A549 (cell line): ENCODE data around the gene GUCA2A. TPM values are rescaled to one million over a fixed set of nuclear protein-coding genes. Genes with fewer than 3 reads are reported as not detected.

Experiments
- ATAC-seq, 2 experiments: fragments of 200-7000 bp in 1 of 2; fragments of >200 bp in 1 of 2; cut with Nextera tagmentation in 1 of 2; cut with Tn5 transposase in 1 of 2; 3 replicates each; pipeline versions ENCODE4 v1.8.0 to v1.9.1; 2018 to 2020; ENCODE audit warnings: mild to moderate bottlenecking in 1 of 2, moderate library complexity in 1 of 2
- CTCF ChIA-PET: fragments of 300-600 bp; sonication (Branson Sonifier 250); formaldehyde crosslinking; extraction: SDS; loops from one replicate; lab custom pipeline; 2021; ENCODE audit warnings: antibody characterized with exemption, inconsistent platforms; lab: Yijun Ruan, JAX
- POLR2A ChIA-PET: fragments of 350-600 bp; formaldehyde crosslinking; extraction: SDS; loops from one replicate; lab custom pipeline; 2021; ENCODE audit warnings: antibody characterized with exemption, inconsistent platforms; lab: Yijun Ruan, JAX
- DNase-seq, 2 experiments: peaks; one replicate each; pipeline versions ENCODE4 v3.0.0 to v3.0.0-alpha.2; 2011 to 2016; ENCODE audit warnings: low read depth in 1 of 2, low spot score in 1 of 2
- FAIRE-seq: peaks from 2 replicates; lab custom pipeline; 2011; peaks lifted over from hg19 to GRCh38; lab: Jason Lieb, UNC
- H3K27ac ChIP-seq, 2 experiments: fragments of >200 bp; sonication (Bioruptor Twin); formaldehyde crosslinking; 3 replicates each; pipeline ENCODE4 v1.5.1; 2016 to 2017
- H3K4me1 ChIP-seq: fragments of >200 bp; sonication (Bioruptor Twin); formaldehyde crosslinking; 3 replicates; pipeline ENCODE4 v1.6.1; 2016
- H3K4me2 ChIP-seq: fragments of >200 bp; sonication (Bioruptor Twin); formaldehyde crosslinking; 3 replicates; pipeline ENCODE4 v1.6.1; 2016
- H3K4me3 ChIP-seq: fragments of >200 bp; sonication (Bioruptor Twin); formaldehyde crosslinking; 3 replicates; pipeline ENCODE4 v1.5.1; 2016
- H3K9me3 ChIP-seq: fragments of >200 bp; sonication (Bioruptor Twin); formaldehyde crosslinking; 3 replicates; pipeline ENCODE4 v1.6.1; 2016
- CBX2 ChIP-seq: fragments of 200-600 bp; sonication (generic); IDR thresholded peaks from 2 replicates; pipeline ENCODE4 v1.6.1; 2016; ENCODE audit warnings: low read depth, mild to moderate bottlenecking, borderline replicate concordance
- CBX8 ChIP-seq: fragments of 200-600 bp; sonication (generic); IDR thresholded peaks from 2 replicates; pipeline ENCODE4 v1.6.1; 2016
- CEBPB ChIP-seq, 2 experiments: fragments of >200 bp in 1 of 2; sonication (Bioruptor Twin) in 1 of 2; formaldehyde crosslinking in 1 of 2; IDR thresholded peaks; 2 replicates each; pipeline ENCODE4 v1.6.1; 2012 to 2016
- CHD2 ChIP-seq: fragments of 150-350 bp; IDR thresholded peaks from 2 replicates; pipeline ENCODE4 v1.6.1; 2014; ENCODE audit warnings: low read length; ENCODE audit not compliant: partially characterized antibody
- CHD4 ChIP-seq: fragments of 200-600 bp; sonication (generic); IDR thresholded peaks from 2 replicates; pipeline ENCODE4 v1.6.1; 2016; ENCODE audit warnings: antibody characterized with exemption, mild to moderate bottlenecking, borderline replicate concordance
- EHF ChIP-seq: fragments of 250-450 bp; sonication (Bioruptor Pico); IDR thresholded peaks from 2 replicates; pipeline ENCODE4 v1.5.0; 2020; ENCODE audit warnings: mild to moderate bottlenecking
- EP300 ChIP-seq, 2 experiments: fragments of >200 bp; sonication (Bioruptor Twin); formaldehyde crosslinking; IDR thresholded peaks; 2 replicates in 1 of 2; 3 replicates in 1 of 2; pipeline ENCODE4 v1.6.1; 2016 to 2017
- FOSB ChIP-seq: fragments of 250-450 bp; sonication (Bioruptor Pico); IDR thresholded peaks from 2 replicates; pipeline ENCODE4 v1.5.0; 2020; ENCODE audit warnings: mild to moderate bottlenecking, moderate library complexity
- GATA3 ChIP-seq: IDR thresholded peaks from 2 replicates; pipeline ENCODE4 v1.6.1; 2012; ENCODE audit warnings: borderline replicate concordance
- HDAC2 ChIP-seq: fragments of 200-600 bp; sonication (generic); IDR thresholded peaks from 2 replicates; pipeline ENCODE4 v1.6.1; 2016
- HOXA7 ChIP-seq: fragments of 250-450 bp; sonication (Bioruptor Pico); IDR thresholded peaks from 2 replicates; pipeline ENCODE4 v1.5.0; 2020; ENCODE audit warnings: mild to moderate bottlenecking, moderate library complexity
- HOXB13 ChIP-seq: fragments of 250-450 bp; sonication (Bioruptor Pico); IDR thresholded peaks from 2 replicates; pipeline ENCODE4 v1.5.0; 2020; ENCODE audit warnings: low read depth, mild to moderate bottlenecking, moderate library complexity
- HOXB5 ChIP-seq: fragments of 250-450 bp; sonication (Bioruptor Pico); IDR thresholded peaks from 2 replicates; pipeline ENCODE4 v1.5.0; 2020; ENCODE audit warnings: mild to moderate bottlenecking, moderate library complexity
- JUNB ChIP-seq: fragments of >200 bp; sonication (Bioruptor Twin); formaldehyde crosslinking; IDR thresholded peaks from 2 replicates; pipeline ENCODE4 v1.6.1; 2016
- KDM5A ChIP-seq: fragments of 200-600 bp; sonication (generic); IDR thresholded peaks from 2 replicates; pipeline ENCODE4 v1.6.1; 2016; ENCODE audit warnings: antibody characterized with exemption, mild to moderate bottlenecking
- MAFK ChIP-seq: fragments of 450-650 bp; IDR thresholded peaks from 2 replicates; pipeline ENCODE4 v1.6.1; 2014; ENCODE audit not compliant: partially characterized antibody
- MAZ ChIP-seq: fragments of 150-350 bp; IDR thresholded peaks from 2 replicates; pipeline ENCODE4 v1.6.1; 2014; ENCODE audit warnings: antibody characterized with exemption, low read depth, low read length, borderline replicate concordance
- POLR2A ChIP-seq: IDR thresholded peaks from 2 replicates; pipeline ENCODE4 v1.6.1; 2012; ENCODE audit warnings: mild to moderate bottlenecking, low read length
- RARB ChIP-seq: fragments of 250-450 bp; sonication (Bioruptor Pico); IDR thresholded peaks from 2 replicates; pipeline ENCODE4 v1.8.0; 2021; ENCODE audit warnings: mild to moderate bottlenecking, moderate library complexity
- RNF2 ChIP-seq: fragments of 200-600 bp; sonication (generic); IDR thresholded peaks from 2 replicates; pipeline ENCODE4 v1.6.1; 2016; ENCODE audit warnings: low read depth, mild to moderate bottlenecking, antibody characterized with exemption, moderate library complexity, borderline replicate concordance
- SMC3 ChIP-seq: fragments of >200 bp; sonication (Bioruptor Twin); formaldehyde crosslinking; IDR thresholded peaks from 3 replicates; pipeline ENCODE4 v1.6.1; 2018; ENCODE audit warnings: inconsistent platforms
- TP53 ChIP-seq: fragments of 250-450 bp; sonication (Bioruptor Pico); IDR thresholded peaks from 2 replicates; pipeline ENCODE4 v1.5.0; 2021; ENCODE audit warnings: mild to moderate bottlenecking, moderate library complexity
- ZC3H11A ChIP-seq: fragments of 450-650 bp; IDR thresholded peaks from 2 replicates; pipeline ENCODE4 v1.6.1; 2014; ENCODE audit warnings: antibody characterized with exemption, mild to moderate bottlenecking
- ZFP36 ChIP-seq: fragments of 450-650 bp; IDR thresholded peaks from 2 replicates; pipeline ENCODE4 v1.6.1; 2014; ENCODE audit warnings: borderline replicate concordance; ENCODE audit not compliant: partially characterized antibody
- WGBS: methylation state at CpG from one replicate; pipeline ENCODE4 v1.1.6; 2017; ENCODE audit errors: missing lambda C conversion rate; 5-methylcytosine and 5-hydroxymethylcytosine counted together
- polyA plus RNA-seq, 4 experiments: library from polyadenylated mRNA; depleted of rRNA in 3 of 4; stranded (reverse); fragments of >200 nt; fragmentation: RNase III in 1 of 4; extraction: RNeasy Plus Mini Kit Qiagen cat#74134 plus additional on column Dnase treatment in 1 of 4; gene quantifications; 2 replicates in 3 of 4; 3 replicates in 1 of 4; pipeline ENCODE4 v1.2.3, GENCODE V29; 2011 to 2017
- TF ChIP-seq, protein P1 (sequence below): fragments of 250-450 bp; sonication (Bioruptor Pico); IDR thresholded peaks from 2 replicates; pipeline ENCODE4 v1.5.0; 2020; ENCODE audit warnings: low read depth, mild to moderate bottlenecking, moderate library complexity
- TF ChIP-seq, protein P2 (sequence below): IDR thresholded peaks from 2 replicates; pipeline ENCODE4 v1.6.1; 2012; ENCODE audit warnings: low read depth, borderline replicate concordance
- TF ChIP-seq, protein P3 (sequence below): fragments of >200 bp; sonication (Bioruptor Twin); formaldehyde crosslinking; IDR thresholded peaks from 3 replicates; pipeline ENCODE4 v1.5.1; 2016

Gene GUCA2A
- polyA plus RNA-seq, 2 of the 4 experiments (the other 2 are of a cell fraction) = not detected

DNA sequence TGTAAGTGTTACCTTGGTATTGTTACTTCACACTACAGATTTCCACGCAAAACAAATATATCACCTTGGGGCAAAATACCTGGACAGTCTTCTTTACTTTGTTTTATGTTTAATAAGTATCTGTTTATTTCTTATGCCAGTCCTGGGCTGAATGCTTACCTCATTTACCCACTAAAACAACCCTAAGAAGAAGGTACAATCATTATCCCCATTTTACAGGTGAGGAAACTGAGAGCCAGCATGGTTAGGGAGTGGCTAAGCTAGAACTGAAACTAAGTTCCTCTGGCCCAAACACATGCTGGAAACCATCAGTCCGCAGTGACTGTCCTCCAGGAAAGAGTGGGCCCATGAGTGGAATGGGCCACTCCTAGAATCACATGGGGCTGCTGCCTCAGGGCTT lies 24.4 kb downstream of the GUCA2A start:
- Histone ChIP-seq H3K4me2 (no peak overlapping the region), H3K9me3 (no peaks in the 10 kb centered on the region), H3K4me3 (no peak overlapping the region), H3K4me1 (no peaks in the 10 kb centered on the region), H3K27ac (no peak overlapping the region)
- 70% methylated on average over 2 of the region's 2 CpGs for WGBS
- POLR2A ChIA-PET = no interaction called here
- TF ChIP-seq GATA3 (no peak), EP300 (IDR thresholded peaks at IDR 0.05) (no peak), ZC3H11A (no peak)
- DNase-seq (no peak), FAIRE-seq (no peak), ATAC-seq (no peak)
- CTCF ChIA-PET = interaction anchor here (1.4 kb wide), 1 partner anchor 10 kb away, joined by 3 read pairs; no protein-coding TSS in a partner anchor

DNA sequence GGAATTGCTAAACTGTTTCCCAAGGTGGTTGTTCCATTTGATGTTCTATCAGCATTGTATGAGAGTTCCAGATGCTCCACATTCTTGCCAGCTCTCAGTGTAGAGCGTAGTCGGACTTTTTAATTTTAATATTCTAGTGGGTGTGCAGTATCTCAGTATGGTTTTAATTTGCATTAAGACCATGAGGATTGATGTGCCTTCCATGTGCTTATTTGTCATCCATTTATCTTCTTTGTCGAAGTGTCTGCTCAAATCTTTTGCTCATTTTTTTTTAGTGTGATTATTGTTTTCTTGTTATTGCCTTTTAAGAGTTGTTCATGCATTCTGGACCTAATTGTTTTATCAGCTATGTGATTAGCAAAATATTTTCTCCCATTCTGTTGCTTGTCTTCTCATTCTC lies 25.1 kb downstream of the GUCA2A start:
- Histone ChIP-seq H3K4me1 (no peaks in the 10 kb centered on the region), H3K9me3 (no peaks in the 10 kb centered on the region), H3K27ac (no peak overlapping the region), H3K4me2 (no peak overlapping the region), H3K4me3 (no peak overlapping the region)
- FAIRE-seq (no peak), ATAC-seq (no peak), DNase-seq (no peak)
- POLR2A ChIA-PET = no interaction called here
- no peak for TF ChIP-seq RARB (CRISPR knock-in tag)
- no peak for TF ChIP-seq HOXB13 (CRISPR knock-in tag)
- TF ChIP-seq EHF (CRISPR knock-in tag) = no peak
- no peak for TF ChIP-seq HOXA7 (CRISPR knock-in tag)
- no peak for TF ChIP-seq ZFP36
- TF ChIP-seq GATA3 = no peak
- no peak for TF ChIP-seq ZC3H11A
- TF ChIP-seq JUNB = no peak
- TF ChIP-seq EP300 (IDR thresholded peaks at IDR 0.05) = no peak
- TF ChIP-seq HOXB5 (CRISPR knock-in tag) = no peak
- TF ChIP-seq POLR2A = no peak
- no peak for TF ChIP-seq KDM5A
- TF ChIP-seq CHD4 = no peak
- no peak for TF ChIP-seq CEBPB (IDR thresholded peaks at IDR 0.05)
- CTCF ChIA-PET = no interaction called here
- 84% methylated on average over 3 of the region's 3 CpGs for WGBS

DNA sequence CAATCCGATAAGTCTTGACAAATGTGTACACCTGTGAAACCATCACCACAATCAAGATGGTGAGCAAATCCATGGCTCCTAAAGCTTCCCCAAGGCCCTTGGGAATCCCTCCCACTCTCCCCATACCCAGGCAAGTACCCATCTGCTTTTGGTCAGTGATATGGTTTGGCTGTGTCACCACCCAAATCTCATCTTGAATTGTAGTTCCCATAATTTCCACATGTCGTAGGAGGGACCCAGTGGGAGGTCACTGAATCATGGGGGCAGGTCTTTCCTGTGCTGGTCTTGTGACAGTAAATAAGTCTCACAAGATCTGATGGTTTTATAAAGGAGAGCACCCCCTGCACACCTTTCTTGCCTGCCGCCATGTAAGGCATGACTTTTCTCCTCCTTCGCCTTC lies 26.0 kb downstream of the GUCA2A start:
- WGBS = 86% methylated on average over 3 of the region's 4 CpGs
- no peak for ATAC-seq
- H3K4me2 ChIP-seq = no peak overlapping the region
- POLR2A ChIA-PET = no interaction called here
- no peak for DNase-seq
- no peak overlapping the region for H3K4me3 ChIP-seq
- no peak for FAIRE-seq
- no peaks in the 10 kb centered on the region for H3K9me3 ChIP-seq
- H3K4me1 ChIP-seq = no peaks in the 10 kb centered on the region
- CTCF ChIA-PET = no interaction called here
- TF ChIP-seq TP53 (CRISPR knock-in tag) (no peak), HOXB13 (CRISPR knock-in tag) (no peak), FOSB (CRISPR knock-in tag) (no peak), CHD4 (no peak), CBX8 (no peak), SMC3 (no peak), MAZ (no peak), HDAC2 (no peak), CHD2 (no peak), CBX2 (no peak), RNF2 (no peak), MAFK (no peak)
- TF ChIP-seq, protein P1, sequence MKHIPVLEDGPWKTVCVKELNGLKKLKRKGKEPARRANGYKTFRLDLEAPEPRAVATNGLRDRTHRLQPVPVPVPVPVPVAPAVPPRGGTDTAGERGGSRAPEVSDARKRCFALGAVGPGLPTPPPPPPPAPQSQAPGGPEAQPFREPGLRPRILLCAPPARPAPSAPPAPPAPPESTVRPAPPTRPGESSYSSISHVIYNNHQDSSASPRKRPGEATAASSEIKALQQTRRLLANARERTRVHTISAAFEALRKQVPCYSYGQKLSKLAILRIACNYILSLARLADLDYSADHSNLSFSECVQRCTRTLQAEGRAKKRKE (CRISPR knock-in tag) = no peak
- TF ChIP-seq, protein P2, sequence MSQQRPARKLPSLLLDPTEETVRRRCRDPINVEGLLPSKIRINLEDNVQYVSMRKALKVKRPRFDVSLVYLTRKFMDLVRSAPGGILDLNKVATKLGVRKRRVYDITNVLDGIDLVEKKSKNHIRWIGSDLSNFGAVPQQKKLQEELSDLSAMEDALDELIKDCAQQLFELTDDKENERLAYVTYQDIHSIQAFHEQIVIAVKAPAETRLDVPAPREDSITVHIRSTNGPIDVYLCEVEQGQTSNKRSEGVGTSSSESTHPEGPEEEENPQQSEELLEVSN = no peak
- TF ChIP-seq, protein P3, sequence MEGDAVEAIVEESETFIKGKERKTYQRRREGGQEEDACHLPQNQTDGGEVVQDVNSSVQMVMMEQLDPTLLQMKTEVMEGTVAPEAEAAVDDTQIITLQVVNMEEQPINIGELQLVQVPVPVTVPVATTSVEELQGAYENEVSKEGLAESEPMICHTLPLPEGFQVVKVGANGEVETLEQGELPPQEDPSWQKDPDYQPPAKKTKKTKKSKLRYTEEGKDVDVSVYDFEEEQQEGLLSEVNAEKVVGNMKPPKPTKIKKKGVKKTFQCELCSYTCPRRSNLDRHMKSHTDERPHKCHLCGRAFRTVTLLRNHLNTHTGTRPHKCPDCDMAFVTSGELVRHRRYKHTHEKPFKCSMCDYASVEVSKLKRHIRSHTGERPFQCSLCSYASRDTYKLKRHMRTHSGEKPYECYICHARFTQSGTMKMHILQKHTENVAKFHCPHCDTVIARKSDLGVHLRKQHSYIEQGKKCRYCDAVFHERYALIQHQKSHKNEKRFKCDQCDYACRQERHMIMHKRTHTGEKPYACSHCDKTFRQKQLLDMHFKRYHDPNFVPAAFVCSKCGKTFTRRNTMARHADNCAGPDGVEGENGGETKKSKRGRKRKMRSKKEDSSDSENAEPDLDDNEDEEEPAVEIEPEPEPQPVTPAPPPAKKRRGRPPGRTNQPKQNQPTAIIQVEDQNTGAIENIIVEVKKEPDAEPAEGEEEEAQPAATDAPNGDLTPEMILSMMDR = no peak
- no peak overlapping the region for H3K27ac ChIP-seq
